GM18499 (cell line): Measurements from ENCODE around the gene XRCC4.

Experiments used
- ATAC-seq: cut with Tn5 transposase; IDR thresholded peaks from one replicate; pipeline ENCODE4 v1.9.1; 2021; ENCODE audit warnings: moderate number of reproducible peaks; ENCODE audit not compliant: insufficient read depth, unreplicated experiment

The XRCC4 gene

GRCh38 chr5:83069096-83069799, 8.1 kb upstream of the XRCC4 start:
- ATAC-seq = no peak

GRCh38 chr5:83071286-83072051, 5.9 kb upstream of the XRCC4 start:
- ATAC-seq = no peak

GRCh38 chr5:83072966-83073365, 4.4 kb upstream of the XRCC4 start:
- no peak for ATAC-seq

DNA sequence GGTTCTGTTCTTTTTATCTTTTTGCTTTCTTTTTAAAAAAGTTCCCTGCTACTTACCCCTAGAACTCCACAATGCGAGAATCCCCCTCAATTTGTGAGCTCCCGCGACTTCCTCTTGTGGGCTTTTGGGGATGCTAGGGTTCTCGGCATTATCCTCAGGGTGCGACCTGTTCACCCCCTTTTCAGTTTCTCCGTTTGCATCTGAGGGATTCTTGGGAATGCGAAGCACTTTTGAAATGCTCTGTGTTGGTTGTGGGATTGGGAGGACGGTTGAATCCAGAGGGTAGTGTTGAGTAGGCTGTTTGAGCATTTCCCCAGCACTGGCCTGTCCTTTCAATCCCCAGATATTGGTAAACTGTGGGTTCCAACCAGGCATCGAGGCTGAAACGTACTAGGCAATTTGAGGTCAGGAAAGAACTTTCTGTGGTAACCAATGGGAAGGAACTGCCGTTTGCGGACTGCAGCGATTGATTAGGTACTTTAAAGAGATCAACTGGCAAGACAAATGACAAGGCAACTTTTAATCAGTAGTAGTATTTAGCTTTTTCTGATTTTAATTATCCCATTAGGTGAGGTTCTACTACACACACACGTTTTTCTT, 415 bp downstream of the XRCC4 start:
- no peak for ATAC-seq

- ATAC-seq = no peak
Measured at GRCh38 chr5:83082750-83083149, 5.4 kb downstream of the XRCC4 start.

- no peak for ATAC-seq
Measured at GRCh38 chr5:83084336-83084735, 7.0 kb downstream of the XRCC4 start.

DNA sequence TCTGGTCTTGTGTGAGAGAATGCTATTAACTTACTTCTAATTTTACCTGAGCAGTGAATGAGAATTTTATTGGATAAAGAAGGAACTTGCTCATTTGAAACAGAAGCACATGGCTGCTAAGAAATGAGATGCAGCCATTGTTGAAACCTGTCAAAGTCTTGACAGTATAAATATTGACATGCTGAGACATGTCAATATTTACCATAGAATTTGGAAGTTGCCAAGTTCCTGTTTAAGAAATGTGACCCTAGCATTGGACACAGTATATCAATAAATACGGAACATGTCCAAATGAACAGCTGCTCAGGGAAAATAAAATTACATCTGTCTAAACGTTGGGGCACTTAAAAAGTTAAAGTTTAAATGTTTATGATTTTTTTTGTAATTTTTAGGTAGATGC, 7.8 kb downstream of the XRCC4 start:
- ATAC-seq = no peak

- ATAC-seq = no peak
Measured at GRCh38 chr5:83090169-83090568, 12.8 kb downstream of the XRCC4 start.

DNA sequence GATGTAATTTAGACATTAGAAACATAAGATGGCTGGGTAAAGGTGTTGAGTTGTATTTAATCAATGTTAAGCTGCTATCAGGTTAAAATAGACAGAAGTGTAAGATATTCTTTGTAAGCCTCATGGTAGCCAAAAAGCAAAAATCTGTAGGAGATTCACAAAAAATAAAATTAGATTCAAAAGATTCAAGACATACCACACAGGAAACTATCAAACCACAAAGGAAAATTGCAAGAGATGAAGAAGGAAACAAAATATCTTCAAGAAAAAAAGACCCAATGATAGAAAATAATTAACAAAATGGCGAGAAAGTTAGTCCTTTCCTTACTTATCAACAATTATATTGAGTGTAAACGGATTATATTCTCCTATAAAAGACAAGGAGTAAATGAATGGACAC, 15.3 kb downstream of the XRCC4 start:
- no peak for ATAC-seq

GRCh38 chr5:83093692-83094091, 16.3 kb downstream of the XRCC4 start:
- no peak for ATAC-seq

DNA sequence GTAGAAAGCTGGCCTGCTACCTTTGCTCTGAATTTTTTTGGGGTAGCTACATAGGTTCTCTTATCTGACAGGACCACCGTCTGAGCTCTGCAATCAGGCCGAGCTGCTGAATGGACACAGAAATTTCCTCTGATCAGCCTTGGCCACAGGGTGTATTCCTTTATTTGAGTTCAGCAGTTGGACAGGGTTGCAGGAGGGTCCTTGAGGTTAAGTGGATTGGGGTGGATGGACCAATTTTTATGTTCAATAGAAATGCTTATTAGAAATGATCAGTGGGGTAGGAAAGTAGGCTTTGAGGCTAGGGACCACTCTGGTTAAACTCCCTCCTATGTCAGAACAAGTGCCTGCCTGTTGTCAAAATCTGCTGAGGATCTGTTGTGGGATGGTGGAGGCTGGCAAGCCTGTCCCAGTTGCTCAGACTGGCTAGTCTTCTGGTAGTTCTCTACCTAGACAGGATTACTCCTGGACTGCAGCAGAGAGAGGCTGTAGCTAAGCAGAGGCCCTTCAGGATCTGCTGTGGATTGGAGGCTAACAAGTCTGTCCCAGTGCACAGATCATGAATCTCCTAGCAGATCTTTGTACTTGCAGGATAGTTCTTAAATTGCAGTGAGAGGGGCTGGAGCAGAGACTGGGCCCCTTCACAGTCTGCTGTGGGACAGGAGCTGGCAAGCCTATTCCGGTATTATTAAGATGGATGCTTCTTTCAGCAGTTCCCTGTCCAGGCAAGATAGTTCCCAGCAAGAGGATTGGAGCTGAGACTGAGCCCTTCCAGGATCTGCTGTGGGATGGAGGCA, 18.0 kb downstream of the XRCC4 start:
- no peak for ATAC-seq

DNA sequence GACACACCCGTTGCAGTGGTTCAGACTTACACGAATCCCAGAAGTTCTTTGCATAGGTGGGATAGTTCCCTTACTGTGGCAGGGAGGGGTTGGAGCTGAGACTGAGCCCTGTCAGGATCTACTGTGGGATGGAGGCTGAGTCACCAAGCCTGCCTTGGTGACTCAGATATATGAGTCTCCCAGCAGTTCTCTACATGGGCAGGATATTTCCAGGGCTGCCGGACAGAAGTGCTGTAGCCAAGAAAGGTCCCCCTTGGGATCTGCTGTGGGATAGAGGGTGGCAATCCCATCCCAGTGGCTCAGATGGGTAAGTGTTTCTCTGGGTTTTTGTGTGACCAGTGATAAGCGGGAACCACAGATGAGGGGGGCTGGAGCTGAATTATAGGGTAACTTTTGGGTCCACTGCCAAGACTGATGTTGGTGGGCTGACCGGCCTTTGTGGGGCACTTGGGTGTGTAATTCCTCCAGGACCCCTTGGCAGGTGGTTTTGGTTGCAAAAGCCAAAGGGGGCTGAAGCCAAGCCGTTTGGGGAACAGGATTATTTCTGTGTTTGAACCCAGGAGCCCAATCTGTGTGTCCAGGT, 18.7 kb downstream of the XRCC4 start:
- ATAC-seq = no peak

DNA sequence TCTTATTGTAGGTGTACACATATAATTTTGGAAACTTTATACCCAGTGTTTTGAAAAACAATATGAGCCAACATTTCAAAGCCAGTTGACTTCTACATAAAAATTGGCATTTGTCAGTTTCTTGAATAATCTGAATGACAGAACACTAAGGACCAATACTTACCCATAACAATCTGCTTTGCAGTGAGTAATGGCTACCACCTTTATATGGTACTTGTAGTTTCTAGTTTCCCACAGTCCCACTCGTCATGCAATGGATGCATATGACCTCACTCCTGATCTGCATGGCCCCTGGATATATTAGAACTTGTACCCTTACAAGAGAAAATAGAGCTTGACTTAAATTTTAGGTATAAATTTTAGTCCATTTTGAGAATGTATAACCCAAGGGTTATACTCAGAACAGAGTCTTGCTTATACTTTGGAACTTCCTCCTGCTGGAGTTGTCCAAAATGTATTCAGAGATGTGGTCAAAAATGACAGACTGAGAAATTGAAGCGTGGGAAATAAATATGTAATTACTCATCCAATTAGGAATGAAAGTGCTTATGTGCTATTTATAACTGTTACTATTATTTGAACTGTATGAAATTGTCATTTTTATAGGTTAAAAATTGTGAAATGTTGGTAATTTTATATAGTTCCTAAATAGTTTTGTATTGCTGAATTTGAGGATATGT, 19.5 kb downstream of the XRCC4 start:
- ATAC-seq = no peak

- no peak for ATAC-seq
Measured at GRCh38 chr5:83097689-83098231, 20.4 kb downstream of the XRCC4 start.

- ATAC-seq = no peak
Measured at GRCh38 chr5:83099001-83099400, 21.7 kb downstream of the XRCC4 start.

GRCh38 chr5:83099445-83099844, 22.1 kb downstream of the XRCC4 start:
- no peak for ATAC-seq

DNA sequence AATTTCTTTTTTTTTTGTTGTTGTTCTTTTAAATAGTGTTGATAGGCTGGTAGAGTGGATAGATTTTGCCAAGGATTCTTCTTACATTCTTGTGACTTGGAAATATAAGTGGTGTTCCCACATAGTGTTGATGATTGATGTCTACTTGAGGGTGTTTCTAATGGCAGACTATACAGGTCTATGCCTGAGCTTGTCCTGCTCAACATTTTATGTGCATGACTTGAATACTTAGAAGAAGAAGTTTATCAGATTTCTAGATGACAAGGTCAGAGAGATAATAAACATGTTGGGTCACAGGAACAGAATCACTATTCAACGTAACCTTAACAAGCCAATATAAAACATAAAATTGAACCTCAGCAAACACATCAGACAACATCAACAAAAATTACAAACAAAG, 24.2 kb downstream of the XRCC4 start:
- ATAC-seq = no peak

GRCh38 chr5:83102364-83102980, 25.1 kb downstream of the XRCC4 start:
- no peak for ATAC-seq

GRCh38 chr5:83104021-83104420, 26.7 kb downstream of the XRCC4 start:
- ATAC-seq = no peak
